ENCODE data around the gene ACBD4.

The ACBD4 gene

GRCh38 chr17:45160447-45161287 is 25.2 kb downstream of the ACBD4 start:
- peak; percentile 48 for DNase-seq

GRCh38 chr17:45161288-45162024 is 26.0 kb downstream of the ACBD4 start, which contains the start of gene HEXIM2:
Gene HEXIM2 (plus strand): TSS chr17:45161875. CDS start chr17:45162794, 919 bp downstream.
- DNase-seq = peak; percentile 98

GRCh38 chr17:45162025-45162687 is 26.7 kb downstream of the ACBD4 start:
- no peak for DNase-seq

GRCh38 chr17:45164734-45165269 is 29.3 kb downstream of the ACBD4 start:
- no peak for DNase-seq

GRCh38 chr17:45168991-45169752 is 33.7 kb downstream of the ACBD4 start:
- no peak for DNase-seq

GRCh38 chr17:45170280-45170930 is 34.9 kb downstream of the ACBD4 start:
- no peak for DNase-seq

GRCh38 chr17:45170931-45171337 is 35.4 kb downstream of the ACBD4 start:
- no peak for DNase-seq

- DNase-seq = no peak
Measured at GRCh38 chr17:45171338-45172231, 36.1 kb downstream of the ACBD4 start.

- no peak for DNase-seq
Measured at GRCh38 chr17:45172232-45172540, 36.7 kb downstream of the ACBD4 start.

- peak; percentile 43 for DNase-seq
Measured at GRCh38 chr17:45172541-45173286, 37.2 kb downstream of the ACBD4 start.

GRCh38 chr17:45175759-45176115 is 40.2 kb downstream of the ACBD4 start:
- DNase-seq = no peak

- DNase-seq = no peak
Measured at GRCh38 chr17:45177563-45177962, 42.1 kb downstream of the ACBD4 start.

- no peak for DNase-seq
Measured at GRCh38 chr17:45184144-45184543, 48.7 kb downstream of the ACBD4 start.

- DNase-seq = no peak
Measured at GRCh38 chr17:45186801-45187354, 51.4 kb downstream of the ACBD4 start.

- DNase-seq = no peak
Measured at GRCh38 chr17:45189009-45189408, 53.5 kb downstream of the ACBD4 start.

GRCh38 chr17:45190503-45191255 is 55.2 kb downstream of the ACBD4 start:
- DNase-seq = no peak

All from effector CD8-positive, alpha-beta T cell (primary cell).